Large intestine (tissue), 12 donors: ENCODE data around the gene GOLGA3. TPM values are rescaled to one million over a fixed set of nuclear protein-coding genes. Genes with fewer than 3 reads are reported as not detected.
"Not testable (repeated sequence)": the region's sequence is repeated elsewhere in the genome, so short reads cannot be mapped to it uniquely, and the experiment has no call there.

Experiments used
- DNase-seq, 2 donors: peaks; one replicate each; pipeline versions ENCODE4 v3.0.0 to v3.0.0-alpha.2; 2013
- H3K27ac ChIP-seq: one replicate; pipeline ENCODE4 v1.5.1; 2013; ENCODE audit warnings: low read length
- H3K27me3 ChIP-seq: 2 replicates; pipeline ENCODE4 v1.6.1; 2013; ENCODE audit warnings: low read length; ENCODE audit not compliant: control insufficient read depth, insufficient read depth
- H3K36me3 ChIP-seq: 2 replicates; pipeline ENCODE4 v1.6.1; 2013; ENCODE audit warnings: low read length; ENCODE audit not compliant: control insufficient read depth, insufficient read depth
- H3K4me1 ChIP-seq: one replicate; pipeline ENCODE4 v1.6.1; 2013; ENCODE audit warnings: low read length; ENCODE audit not compliant: control insufficient read depth, insufficient read depth
- H3K4me3 ChIP-seq: one replicate; pipeline ENCODE4 v1.5.1; 2013; ENCODE audit warnings: low read length
- H3K9me3 ChIP-seq: one replicate; pipeline ENCODE4 v1.6.1; 2013; ENCODE audit warnings: mild to moderate bottlenecking, low read depth, low read length, moderate library complexity; ENCODE audit not compliant: control insufficient read depth
- WGBS: methylation state at CpG from one replicate; pipeline ENCODE4 v1.1.5; 2013; ENCODE audit warnings: low lambda C conversion rate; ENCODE audit not compliant: insufficient coverage; 5-methylcytosine and 5-hydroxymethylcytosine counted together
- long read RNA-seq, 11 donors: transcript quantifications; one replicate each; lab custom pipeline, GENCODE V29; 2026
- polyA plus RNA-seq: library from polyadenylated mRNA; unstranded; fragments of 120-200 nt; gene quantifications from one replicate; pipeline ENCODE4 v1.2.1, GENCODE V29; 2013

The GOLGA3 gene, protein sequence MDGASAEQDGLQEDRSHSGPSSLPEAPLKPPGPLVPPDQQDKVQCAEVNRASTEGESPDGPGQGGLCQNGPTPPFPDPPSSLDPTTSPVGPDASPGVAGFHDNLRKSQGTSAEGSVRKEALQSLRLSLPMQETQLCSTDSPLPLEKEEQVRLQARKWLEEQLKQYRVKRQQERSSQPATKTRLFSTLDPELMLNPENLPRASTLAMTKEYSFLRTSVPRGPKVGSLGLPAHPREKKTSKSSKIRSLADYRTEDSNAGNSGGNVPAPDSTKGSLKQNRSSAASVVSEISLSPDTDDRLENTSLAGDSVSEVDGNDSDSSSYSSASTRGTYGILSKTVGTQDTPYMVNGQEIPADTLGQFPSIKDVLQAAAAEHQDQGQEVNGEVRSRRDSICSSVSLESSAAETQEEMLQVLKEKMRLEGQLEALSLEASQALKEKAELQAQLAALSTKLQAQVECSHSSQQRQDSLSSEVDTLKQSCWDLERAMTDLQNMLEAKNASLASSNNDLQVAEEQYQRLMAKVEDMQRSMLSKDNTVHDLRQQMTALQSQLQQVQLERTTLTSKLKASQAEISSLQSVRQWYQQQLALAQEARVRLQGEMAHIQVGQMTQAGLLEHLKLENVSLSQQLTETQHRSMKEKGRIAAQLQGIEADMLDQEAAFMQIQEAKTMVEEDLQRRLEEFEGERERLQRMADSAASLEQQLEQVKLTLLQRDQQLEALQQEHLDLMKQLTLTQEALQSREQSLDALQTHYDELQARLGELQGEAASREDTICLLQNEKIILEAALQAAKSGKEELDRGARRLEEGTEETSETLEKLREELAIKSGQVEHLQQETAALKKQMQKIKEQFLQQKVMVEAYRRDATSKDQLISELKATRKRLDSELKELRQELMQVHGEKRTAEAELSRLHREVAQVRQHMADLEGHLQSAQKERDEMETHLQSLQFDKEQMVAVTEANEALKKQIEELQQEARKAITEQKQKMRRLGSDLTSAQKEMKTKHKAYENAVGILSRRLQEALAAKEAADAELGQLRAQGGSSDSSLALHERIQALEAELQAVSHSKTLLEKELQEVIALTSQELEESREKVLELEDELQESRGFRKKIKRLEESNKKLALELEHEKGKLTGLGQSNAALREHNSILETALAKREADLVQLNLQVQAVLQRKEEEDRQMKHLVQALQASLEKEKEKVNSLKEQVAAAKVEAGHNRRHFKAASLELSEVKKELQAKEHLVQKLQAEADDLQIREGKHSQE (N-terminal part only)
- polyA plus RNA-seq = 31.9 TPM
- long read RNA-seq, donor 1 = 0 reads
- long read RNA-seq, donor 2, partial matches to known transcripts = 13 of 13 reads
- long read RNA-seq, donor 2, other reads (novel, unspliced or antisense) = 0 of 13 reads
- long read RNA-seq, donor 3 = 0 reads
- long read RNA-seq, donor 4 = 0 reads
- long read RNA-seq, donor 5 = 0 reads
- long read RNA-seq, donor 6 = 0 reads
- long read RNA-seq, donor 7 = 0 reads
- long read RNA-seq, donor 8, partial matches to known transcripts = 6 of 6 reads
- long read RNA-seq, donor 8, other reads (novel, unspliced or antisense) = 0 of 6 reads
- long read RNA-seq, donor 9, partial matches to known transcripts = 0 of 1 reads
- long read RNA-seq, donor 9, other reads (novel, unspliced or antisense) = 0 of 1 reads
- long read RNA-seq, donor 10 = 0 reads
- long read RNA-seq, donor 11 = 0 reads

DNA sequence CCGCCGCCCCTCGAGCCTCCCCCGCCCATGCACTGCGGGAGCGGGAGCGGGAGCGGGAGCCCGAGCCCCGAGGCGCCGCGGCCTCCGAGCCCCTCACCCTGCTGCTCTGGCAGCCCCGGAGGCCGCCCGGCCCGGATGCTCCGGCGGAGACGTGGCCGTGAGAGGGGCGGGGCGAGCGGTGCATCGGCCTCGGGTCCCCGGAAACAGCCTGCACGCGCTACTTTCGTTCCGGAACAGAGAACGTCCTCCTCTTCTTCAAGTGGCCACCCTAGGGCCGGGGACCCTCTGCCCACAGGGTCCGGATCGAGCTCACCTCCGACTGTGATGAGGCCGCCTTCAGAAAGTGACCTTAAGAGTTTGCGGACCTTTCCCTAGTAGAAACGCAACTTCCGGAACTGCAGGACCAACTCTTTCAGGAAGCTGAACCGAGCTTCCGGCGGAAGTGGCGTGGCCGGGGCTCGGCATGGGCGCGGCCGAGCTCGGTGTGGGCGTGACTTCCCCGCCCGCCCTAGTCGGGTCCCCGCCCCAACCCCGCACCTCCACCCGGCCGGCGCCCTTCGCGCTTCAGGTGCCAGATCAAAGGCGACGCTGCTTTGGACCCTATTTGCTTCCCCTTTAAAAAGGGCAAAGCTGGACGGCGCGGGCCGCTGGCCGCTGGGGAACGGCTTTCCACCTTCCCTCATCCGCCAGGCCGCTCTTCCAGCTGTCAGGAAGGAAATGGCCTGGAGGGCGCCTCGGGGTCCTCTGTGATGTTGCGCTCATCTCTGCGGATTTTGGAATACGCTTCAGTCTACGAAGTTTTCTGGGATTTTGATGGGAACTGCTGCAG is at the start of gene GOLGA3:
TSS of gene GOLGA3 (minus strand) at position 164 of the 829 bp plus-strand sequence. CDS start 6,741 bp downstream, outside the sequence.
- peaks cover 38% of the 10 kb centered on the region for H3K36me3 ChIP-seq
- peak; percentile 94 to 95 for DNase-seq
- WGBS = no CpG with 5 or more reads among the region's 78 CpGs
- no peaks in the 10 kb centered on the region for H3K9me3 ChIP-seq
- H3K27me3 ChIP-seq = no peaks in the 10 kb centered on the region
- peaks cover 9% of the 10 kb centered on the region for H3K4me1 ChIP-seq
- peak within 1 kb of the TSS; percentile 93 for H3K4me3 ChIP-seq
- H3K27ac ChIP-seq = peak within 1 kb of the TSS; percentile 79

DNA sequence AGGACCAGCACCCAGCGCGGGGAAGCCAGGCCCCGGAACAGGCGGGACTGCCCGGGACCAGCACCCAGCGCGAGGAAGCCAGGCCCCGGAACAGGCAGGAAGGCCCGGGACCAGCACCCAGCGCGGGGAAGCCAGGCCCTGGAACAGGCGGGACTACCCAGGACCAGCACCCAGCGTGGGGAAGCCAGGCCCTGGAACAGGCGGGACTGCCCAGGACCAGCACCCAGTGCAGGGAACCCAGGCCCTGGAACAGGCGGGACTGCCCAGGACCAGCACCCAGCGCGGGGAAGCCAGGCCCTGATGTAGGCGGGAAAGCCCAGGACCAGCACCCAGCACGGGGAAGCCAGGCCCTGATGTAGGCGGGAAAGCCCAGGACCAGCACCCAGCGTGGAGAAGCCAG is 46.0 kb upstream of the GOLGA3 start:
- H3K4me3 ChIP-seq, H3K4me1 ChIP-seq, H3K27me3 ChIP-seq, DNase-seq, H3K27ac ChIP-seq, H3K9me3 ChIP-seq: not testable (repeated sequence)
- H3K36me3 ChIP-seq = peaks cover 52% of the 10 kb centered on the region
- no CpG with 5 or more reads among the region's 21 CpGs for WGBS

DNA sequence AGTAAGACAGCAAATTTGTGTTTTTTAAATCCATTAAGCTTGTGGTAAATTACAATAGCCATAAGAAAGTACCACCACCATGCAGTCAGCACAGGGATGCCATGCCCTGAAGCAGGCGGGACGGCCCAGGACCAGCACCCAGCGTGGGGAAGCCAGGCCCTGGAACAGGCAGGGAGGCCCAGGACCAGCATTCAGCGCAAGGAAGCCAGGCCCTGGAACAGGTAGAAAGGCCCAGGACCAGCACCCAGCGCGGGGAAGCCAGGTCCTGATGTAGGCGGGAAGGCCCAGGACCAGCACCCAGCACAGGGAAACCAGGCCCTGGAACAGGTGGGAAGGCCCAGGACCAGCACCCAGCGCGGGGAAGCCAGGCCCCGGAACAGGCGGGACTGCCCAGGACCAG is 45.5 kb upstream of the GOLGA3 start:
- DNase-seq = no peak
- no peaks in the 10 kb centered on the region for H3K27me3 ChIP-seq
- no CpG with 5 or more reads among the region's 11 CpGs for WGBS
- H3K27ac ChIP-seq = no peak overlapping the region
- no peaks in the 10 kb centered on the region for H3K4me1 ChIP-seq
- no peaks in the 10 kb centered on the region for H3K9me3 ChIP-seq
- no peak overlapping the region for H3K4me3 ChIP-seq
- peaks cover 56% of the 10 kb centered on the region for H3K36me3 ChIP-seq

DNA sequence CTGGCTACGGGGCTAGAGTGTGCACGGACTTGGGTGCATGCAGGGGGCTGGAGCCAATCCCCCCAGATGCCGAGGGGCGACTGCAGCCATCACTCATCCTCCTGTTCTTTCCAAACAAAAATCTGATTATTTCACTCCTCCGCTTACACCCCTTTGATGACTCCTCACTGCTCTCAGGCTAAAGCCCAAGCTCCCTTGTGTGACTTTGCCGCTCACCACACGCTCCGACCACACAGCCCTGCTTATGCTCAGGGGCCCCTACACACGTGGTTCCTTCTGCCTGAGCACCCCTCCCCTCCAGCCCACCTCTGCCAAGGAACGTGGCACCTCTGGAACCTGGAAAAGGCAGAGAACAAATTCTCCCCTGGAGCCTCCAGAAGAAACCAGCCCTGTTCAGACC is 45.1 kb upstream of the GOLGA3 start:
- no CpG with 5 or more reads among the region's 10 CpGs for WGBS
- Histone ChIP-seq H3K4me1 (no peaks in the 10 kb centered on the region), H3K27ac (no peak overlapping the region), H3K4me3 (no peak overlapping the region), H3K36me3 (peaks cover 57% of the 10 kb centered on the region), H3K9me3 (no peaks in the 10 kb centered on the region), H3K27me3 (no peaks in the 10 kb centered on the region)
- no peak for DNase-seq

DNA sequence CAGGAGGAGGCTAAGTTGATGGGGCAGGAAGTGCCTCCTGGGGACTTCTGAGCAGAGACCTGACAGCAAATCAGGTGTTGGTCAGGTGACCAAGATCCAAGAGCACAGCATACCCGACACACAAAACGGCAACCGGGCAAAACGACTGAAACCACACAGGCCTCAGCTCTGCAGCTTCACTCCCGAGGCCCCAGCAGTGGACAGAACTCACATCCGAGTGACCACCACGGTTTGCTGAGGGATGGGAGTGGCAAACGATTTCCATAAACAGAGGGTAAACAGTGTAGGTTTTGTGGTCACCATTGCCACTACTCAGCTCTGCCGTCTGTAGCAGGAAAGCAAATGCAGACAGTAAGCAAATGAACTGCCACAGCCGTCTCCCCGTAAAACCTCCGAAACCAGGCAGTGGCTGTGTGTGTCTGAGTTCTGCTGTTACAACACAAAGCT is 44.3 kb upstream of the GOLGA3 start:
- Histone ChIP-seq H3K27me3 (no peaks in the 10 kb centered on the region), H3K4me1 (no peaks in the 10 kb centered on the region), H3K27ac (no peak overlapping the region), H3K36me3 (peaks cover 58% of the 10 kb centered on the region), H3K9me3 (no peaks in the 10 kb centered on the region), H3K4me3 (no peak overlapping the region)
- WGBS = no CpG with 5 or more reads among the region's 12 CpGs
- no peak for DNase-seq

DNA sequence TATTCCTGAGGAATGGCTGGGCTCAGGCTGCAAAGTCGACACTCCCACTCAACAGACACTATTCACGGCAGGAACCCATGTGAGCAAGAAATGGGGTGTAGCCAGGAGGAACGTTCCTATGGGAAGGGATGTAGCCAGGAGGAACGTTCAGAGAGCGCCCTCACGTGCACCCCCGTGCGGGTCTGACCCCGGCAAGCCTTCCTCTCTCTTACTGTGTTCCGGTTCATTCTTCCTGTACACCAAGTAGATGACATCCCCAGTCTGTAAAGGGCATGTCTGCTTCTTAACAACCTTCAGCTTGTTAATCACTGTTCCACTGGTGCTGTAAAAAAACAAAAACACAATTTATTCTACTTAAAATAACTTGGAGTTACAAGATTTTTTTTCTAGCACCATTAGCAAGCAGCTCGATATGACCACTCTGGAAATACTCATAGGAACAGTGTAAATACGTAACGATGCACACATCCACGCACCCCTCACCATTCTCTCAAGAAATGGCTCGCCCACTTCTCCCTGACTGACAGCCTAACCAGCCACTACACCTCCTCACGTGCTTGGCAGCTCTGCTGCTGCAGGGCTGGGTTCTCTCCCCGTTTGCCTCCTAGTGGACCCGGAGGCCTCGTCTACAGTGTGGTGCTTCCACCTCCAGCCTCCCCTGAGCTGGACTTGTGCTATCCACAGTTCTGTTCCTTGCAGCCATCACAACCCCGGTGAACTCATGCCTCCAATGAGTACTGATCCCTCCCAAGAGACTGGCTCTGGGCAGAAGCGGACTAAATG is 43.6 kb upstream of the GOLGA3 start:
- Histone ChIP-seq H3K4me3 (no peak overlapping the region), H3K9me3 (no peaks in the 10 kb centered on the region), H3K4me1 (no peaks in the 10 kb centered on the region), H3K36me3 (peaks cover 62% of the 10 kb centered on the region), H3K27me3 (no peaks in the 10 kb centered on the region), H3K27ac (no peak overlapping the region)
- no CpG with 5 or more reads among the region's 21 CpGs for WGBS
- no peak for DNase-seq

DNA sequence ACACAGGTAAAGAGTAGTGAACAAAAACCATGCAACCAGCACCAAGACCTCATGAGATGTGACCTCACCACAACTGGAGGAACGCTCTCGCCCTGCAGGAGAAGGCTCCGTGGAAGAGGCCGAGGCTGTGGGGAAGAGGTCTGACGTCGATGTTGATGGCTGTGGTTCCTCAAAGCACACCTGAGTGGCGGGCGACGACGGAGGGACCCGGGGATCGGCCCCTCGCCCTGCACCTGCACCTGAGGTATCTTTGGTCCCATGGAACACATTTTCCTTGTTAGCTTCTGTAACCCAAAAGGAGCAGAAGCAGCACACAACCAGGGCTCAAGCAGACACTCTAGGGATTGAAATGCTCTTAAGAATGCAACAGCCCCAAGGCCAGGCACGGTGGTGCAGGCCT is 40.9 kb upstream of the GOLGA3 start:
- Histone ChIP-seq H3K4me3 (no peak overlapping the region), H3K27me3 (no peaks in the 10 kb centered on the region), H3K36me3 (peaks cover 67% of the 10 kb centered on the region), H3K9me3 (peaks cover 3% of the 10 kb centered on the region), H3K27ac (no peak overlapping the region), H3K4me1 (no peaks in the 10 kb centered on the region)
- no peak for DNase-seq
- no CpG with 5 or more reads among the region's 14 CpGs for WGBS

DNA sequence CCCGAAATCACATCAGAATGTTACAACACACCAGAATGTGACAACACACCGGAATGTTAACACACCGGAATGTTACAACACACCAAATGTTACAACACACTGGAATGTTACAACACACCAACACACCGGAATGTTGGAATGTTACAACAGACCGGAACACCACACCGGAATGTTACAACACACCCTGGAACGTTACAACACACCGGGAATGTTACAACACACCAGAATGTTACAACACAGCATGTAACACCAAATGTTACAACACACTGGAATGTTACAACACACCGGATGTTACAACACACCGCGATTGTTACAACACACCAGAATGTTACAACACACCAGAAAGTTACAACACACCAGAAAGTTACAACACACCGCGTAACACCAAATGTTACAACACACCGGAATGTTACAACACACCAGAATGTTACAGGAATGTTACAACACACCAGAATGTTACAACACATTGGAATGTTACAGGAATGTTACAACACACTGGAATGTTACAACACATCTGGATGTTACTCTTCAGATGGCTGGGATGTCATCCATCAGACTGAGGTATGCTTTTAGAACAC is 37.7 kb upstream of the GOLGA3 start:
- 100% methylated on average over 1 of the region's 14 CpGs for WGBS
- DNase-seq = no peak
- Histone ChIP-seq H3K4me1 (no peaks in the 10 kb centered on the region), H3K27me3 (no peaks in the 10 kb centered on the region), H3K4me3 (no peak overlapping the region), H3K27ac (no peak overlapping the region), H3K9me3 (peaks cover 3% of the 10 kb centered on the region), H3K36me3 (peaks cover 53% of the 10 kb centered on the region)
